ENCODE measurements around the gene ZFAND3.

The ZFAND3 gene

DNA sequence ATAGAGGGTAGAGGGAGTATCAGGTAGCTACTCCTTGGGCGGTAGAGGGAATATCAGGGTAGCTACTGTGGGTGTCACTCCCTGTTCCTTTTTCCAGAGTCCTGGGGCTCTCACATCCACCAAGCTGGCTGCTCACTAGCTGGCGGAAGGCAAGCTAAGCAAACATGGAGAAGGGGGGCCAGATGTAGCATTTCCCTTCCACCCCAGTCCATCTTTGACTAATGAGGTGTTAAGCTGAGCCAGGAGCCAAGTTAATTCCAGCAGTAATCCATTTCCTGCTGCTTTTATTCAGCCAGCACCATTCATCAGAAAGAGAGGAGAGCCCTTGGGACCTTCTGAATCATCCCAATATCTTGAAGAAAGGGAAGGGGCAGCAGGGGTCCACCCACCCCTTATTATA is 330.0 kb downstream of the ZFAND3 start:
- H4K20me1 ChIP-seq (ENCODE audit: insufficient read depth, low read length): no peaks in the 10 kb centered on the region
- TF ChIP-seq, protein P1, sequence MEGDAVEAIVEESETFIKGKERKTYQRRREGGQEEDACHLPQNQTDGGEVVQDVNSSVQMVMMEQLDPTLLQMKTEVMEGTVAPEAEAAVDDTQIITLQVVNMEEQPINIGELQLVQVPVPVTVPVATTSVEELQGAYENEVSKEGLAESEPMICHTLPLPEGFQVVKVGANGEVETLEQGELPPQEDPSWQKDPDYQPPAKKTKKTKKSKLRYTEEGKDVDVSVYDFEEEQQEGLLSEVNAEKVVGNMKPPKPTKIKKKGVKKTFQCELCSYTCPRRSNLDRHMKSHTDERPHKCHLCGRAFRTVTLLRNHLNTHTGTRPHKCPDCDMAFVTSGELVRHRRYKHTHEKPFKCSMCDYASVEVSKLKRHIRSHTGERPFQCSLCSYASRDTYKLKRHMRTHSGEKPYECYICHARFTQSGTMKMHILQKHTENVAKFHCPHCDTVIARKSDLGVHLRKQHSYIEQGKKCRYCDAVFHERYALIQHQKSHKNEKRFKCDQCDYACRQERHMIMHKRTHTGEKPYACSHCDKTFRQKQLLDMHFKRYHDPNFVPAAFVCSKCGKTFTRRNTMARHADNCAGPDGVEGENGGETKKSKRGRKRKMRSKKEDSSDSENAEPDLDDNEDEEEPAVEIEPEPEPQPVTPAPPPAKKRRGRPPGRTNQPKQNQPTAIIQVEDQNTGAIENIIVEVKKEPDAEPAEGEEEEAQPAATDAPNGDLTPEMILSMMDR (IDR thresholded peaks at IDR 0.05; ENCODE audit: low read length): no peak
- TF ChIP-seq EZH2 (IDR thresholded peaks at IDR 0.05; ENCODE audit: borderline replicate concordance, low read length): no peak
- no peak overlapping the region for H2AFZ ChIP-seq (ENCODE audit: low read length)
- H3K4me3 ChIP-seq (ENCODE audit: low read depth, low read length, poor library complexity, severe bottlenecking): no peak overlapping the region
- no peaks in the 10 kb centered on the region for H3F3A ChIP-seq (ENCODE audit: insufficient read depth, low read length)
- no peaks in the 10 kb centered on the region for H3K9me3 ChIP-seq (ENCODE audit: low read length)
- H3K27me3 ChIP-seq (ENCODE audit: insufficient read depth, low read length): no peaks in the 10 kb centered on the region
- H3K9me2 ChIP-seq (ENCODE audit: low read depth, low read length): no peaks in the 10 kb centered on the region
- H3K79me2 ChIP-seq (ENCODE audit: insufficient read depth, low read length): no peaks in the 10 kb centered on the region
- H3K9ac ChIP-seq (ENCODE audit: low read length): no peak overlapping the region
- no peaks in the 10 kb centered on the region for H3K36me3 ChIP-seq (ENCODE audit: insufficient read depth, low read length)
- peaks cover 17% of the 10 kb centered on the region for H3K4me1 ChIP-seq (ENCODE audit: insufficient read depth, low read length, severe bottlenecking)
- H3K27ac ChIP-seq (ENCODE audit: low read depth, low read length, poor library complexity, severe bottlenecking): no peak overlapping the region
- no peak overlapping the region for H3K4me2 ChIP-seq (ENCODE audit: low read length)

DNA sequence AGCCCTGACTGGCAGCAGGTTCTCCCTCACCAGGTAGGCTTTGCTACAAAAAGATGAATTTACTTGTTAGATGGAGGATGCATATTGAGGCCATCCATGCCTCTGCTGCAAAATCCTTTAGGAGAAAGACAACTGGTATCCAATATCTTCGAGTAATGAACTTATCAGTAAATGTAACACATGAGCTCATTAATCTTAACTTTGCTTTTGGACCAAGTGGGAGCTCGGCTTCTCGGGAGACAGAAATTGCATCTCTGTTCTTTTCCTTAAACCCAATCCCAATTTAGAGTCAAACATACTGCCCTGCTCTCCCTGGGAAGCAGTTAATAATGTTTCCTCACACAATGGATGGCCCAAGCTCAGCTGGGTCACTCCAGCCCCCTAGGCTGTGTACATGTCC is 330.5 kb downstream of the ZFAND3 start:
- no peaks in the 10 kb centered on the region for H3K9me3 ChIP-seq (ENCODE audit: low read length)
- TF ChIP-seq, protein P1 (IDR thresholded peaks at IDR 0.05; ENCODE audit: low read length): no peak
- TF ChIP-seq EZH2 (IDR thresholded peaks at IDR 0.05; ENCODE audit: borderline replicate concordance, low read length): no peak
- H3K4me3 ChIP-seq (ENCODE audit: low read depth, low read length, poor library complexity, severe bottlenecking): no peak overlapping the region
- no peak overlapping the region for H3K4me2 ChIP-seq (ENCODE audit: low read length)
- no peaks in the 10 kb centered on the region for H3K9me2 ChIP-seq (ENCODE audit: low read depth, low read length)
- no peaks in the 10 kb centered on the region for H3K79me2 ChIP-seq (ENCODE audit: insufficient read depth, low read length)
- H3F3A ChIP-seq (ENCODE audit: insufficient read depth, low read length): no peaks in the 10 kb centered on the region
- no peaks in the 10 kb centered on the region for H4K20me1 ChIP-seq (ENCODE audit: insufficient read depth, low read length)
- H3K36me3 ChIP-seq (ENCODE audit: insufficient read depth, low read length): no peaks in the 10 kb centered on the region
- no peaks in the 10 kb centered on the region for H3K27me3 ChIP-seq (ENCODE audit: insufficient read depth, low read length)
- no peak overlapping the region for H3K9ac ChIP-seq (ENCODE audit: low read length)
- no peak overlapping the region for H2AFZ ChIP-seq (ENCODE audit: low read length)
- no peak overlapping the region for H3K27ac ChIP-seq (ENCODE audit: low read depth, low read length, poor library complexity, severe bottlenecking)
- peaks cover 17% of the 10 kb centered on the region for H3K4me1 ChIP-seq (ENCODE audit: insufficient read depth, low read length, severe bottlenecking)

DNA sequence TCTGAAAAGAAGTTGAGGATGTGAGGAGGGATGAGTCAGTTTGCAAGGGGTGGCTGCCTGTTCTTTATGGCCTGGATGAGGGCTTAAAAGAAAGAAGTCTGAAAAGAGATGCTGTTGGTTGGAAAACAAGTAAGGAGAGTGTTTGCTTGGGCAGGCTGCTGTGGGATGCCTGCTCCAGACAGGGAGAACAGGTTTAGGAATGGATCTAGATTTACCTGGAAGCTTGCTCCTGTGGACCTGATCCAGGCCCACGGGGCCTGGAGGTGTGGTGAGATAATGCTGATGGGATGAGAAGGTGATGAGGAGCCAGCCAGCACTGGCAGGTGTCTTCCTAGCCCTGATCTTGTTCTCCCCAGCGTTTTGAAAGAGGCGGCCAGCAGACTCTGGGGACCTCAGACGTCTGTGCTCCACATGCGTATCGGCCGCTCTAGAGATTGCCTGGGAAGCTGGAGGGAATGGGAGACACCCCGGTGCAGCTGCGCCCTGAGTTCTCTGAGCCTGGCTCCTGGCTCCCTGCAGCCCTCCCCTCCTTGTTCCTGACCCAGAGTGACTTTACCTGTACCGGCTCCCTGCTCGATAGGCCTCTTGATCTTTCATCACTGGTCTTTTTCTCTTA is 331.3 kb downstream of the ZFAND3 start:
- no peaks in the 10 kb centered on the region for H3K36me3 ChIP-seq (ENCODE audit: insufficient read depth, low read length)

More for the DNA sequence above, 331.3 kb downstream of the ZFAND3 start:
- H4K20me1 ChIP-seq (ENCODE audit: insufficient read depth, low read length): no peaks in the 10 kb centered on the region
- peaks cover 17% of the 10 kb centered on the region for H3K4me1 ChIP-seq (ENCODE audit: insufficient read depth, low read length, severe bottlenecking)
- H3K27ac ChIP-seq (ENCODE audit: low read depth, low read length, poor library complexity, severe bottlenecking): no peak overlapping the region
- no peaks in the 10 kb centered on the region for H3F3A ChIP-seq (ENCODE audit: insufficient read depth, low read length)
- no peak overlapping the region for H2AFZ ChIP-seq (ENCODE audit: low read length)
- H3K9ac ChIP-seq (ENCODE audit: low read length): no peak overlapping the region
- H3K79me2 ChIP-seq (ENCODE audit: insufficient read depth, low read length): no peaks in the 10 kb centered on the region
- TF ChIP-seq, protein P1 (IDR thresholded peaks at IDR 0.05; ENCODE audit: low read length): no peak
- no peak for TF ChIP-seq EZH2 (IDR thresholded peaks at IDR 0.05; ENCODE audit: borderline replicate concordance, low read length)
- H3K9me2 ChIP-seq (ENCODE audit: low read depth, low read length): no peaks in the 10 kb centered on the region
- H3K4me2 ChIP-seq (ENCODE audit: low read length): no peak overlapping the region
- no peak overlapping the region for H3K4me3 ChIP-seq (ENCODE audit: low read depth, low read length, poor library complexity, severe bottlenecking)
- no peaks in the 10 kb centered on the region for H3K27me3 ChIP-seq (ENCODE audit: insufficient read depth, low read length)
- no peaks in the 10 kb centered on the region for H3K9me3 ChIP-seq (ENCODE audit: low read length)

All from OCI-LY1 (cell line).